HEK293T (cell line): ENCODE results near the gene PIK3CG.

Experiments used
- ARNT ChIP-seq: fragments of 450-650 bp; IDR thresholded peaks from 2 replicates; pipeline ENCODE4 v1.6.1; 2017; ENCODE audit warnings: mild to moderate bottlenecking
- ELF4 ChIP-seq: fragments of 450-650 bp; IDR thresholded peaks from 2 replicates; pipeline ENCODE4 v1.6.1; 2017; ENCODE audit warnings: antibody characterized with exemption
- FOXA1 ChIP-seq: fragments of 450-650 bp; IDR thresholded peaks from 2 replicates; pipeline ENCODE4 v1.6.1; 2016; ENCODE audit warnings: mild to moderate bottlenecking
- NFRKB ChIP-seq: fragments of 450-650 bp; IDR thresholded peaks from 2 replicates; pipeline ENCODE4 v1.6.1; 2016; ENCODE audit warnings: mild to moderate bottlenecking, moderate library complexity
- SP1 ChIP-seq: fragments of 450-650 bp; IDR thresholded peaks from 2 replicates; pipeline ENCODE4 v1.6.1; 2017
- ZNF384 ChIP-seq: fragments of 450-650 bp; IDR thresholded peaks from 2 replicates; pipeline ENCODE4 v1.6.1; 2016
- TF ChIP-seq, protein P1 (sequence below): fragments of 450-650 bp; IDR thresholded peaks from 2 replicates; pipeline ENCODE4 v1.6.1; 2016

DNA sequence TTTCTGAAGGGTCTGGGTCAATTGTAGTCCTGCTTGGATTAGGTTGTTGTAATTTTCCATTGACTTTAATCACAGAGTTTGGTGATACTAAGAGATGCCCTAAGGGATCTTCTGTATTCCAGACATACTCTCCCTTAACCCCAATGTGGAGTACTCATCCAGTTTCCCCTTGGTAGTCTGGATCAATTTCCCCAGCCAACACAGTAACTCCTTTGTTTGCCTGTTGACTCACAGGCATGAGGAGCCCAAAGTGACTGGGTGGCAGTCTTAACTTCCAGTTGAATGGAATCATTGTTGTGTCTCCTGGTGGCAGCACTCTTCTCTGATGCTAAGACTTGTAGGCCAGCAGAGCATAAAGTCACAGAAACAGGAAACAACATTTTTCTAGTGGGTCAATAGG lies 41.5 kb upstream of the PIK3CG start:
- TF ChIP-seq FOXA1 (no peak), NFRKB (no peak), SP1 (no peak), ELF4 (no peak), ARNT (no peak), ZNF384 (no peak)
- TF ChIP-seq, protein P1, sequence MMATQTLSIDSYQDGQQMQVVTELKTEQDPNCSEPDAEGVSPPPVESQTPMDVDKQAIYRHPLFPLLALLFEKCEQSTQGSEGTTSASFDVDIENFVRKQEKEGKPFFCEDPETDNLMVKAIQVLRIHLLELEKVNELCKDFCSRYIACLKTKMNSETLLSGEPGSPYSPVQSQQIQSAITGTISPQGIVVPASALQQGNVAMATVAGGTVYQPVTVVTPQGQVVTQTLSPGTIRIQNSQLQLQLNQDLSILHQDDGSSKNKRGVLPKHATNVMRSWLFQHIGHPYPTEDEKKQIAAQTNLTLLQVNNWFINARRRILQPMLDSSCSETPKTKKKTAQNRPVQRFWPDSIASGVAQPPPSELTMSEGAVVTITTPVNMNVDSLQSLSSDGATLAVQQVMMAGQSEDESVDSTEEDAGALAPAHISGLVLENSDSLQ: no peak
